ENCODE measurements around the gene SULT6B1. TPM values are rescaled to one million over a fixed set of nuclear protein-coding genes. Genes with fewer than 3 reads are reported as not detected.

SULT6B1 gene
- total RNA-seq, 3 donors from 2014 or later, result not detected

GRCh38 chr2:37167636-37168180 lies 20.8 kb downstream of the SULT6B1 start:
- no peak for TF ChIP-seq CTCF (IDR thresholded peaks at IDR 0.05)
- Histone ChIP-seq H3K9me3 (peaks cover 10% of the 10 kb centered on the region), H3K36me3 (ENCODE audit: low read depth) (no peaks in the 10 kb centered on the region), H3K4me1 (ENCODE audit: low read depth) (no peaks in the 10 kb centered on the region), H3K4me3 (no peak overlapping the region)
- ATAC-seq (peak; percentile 88), DNase-seq (no peak)
- intact Hi-C loops (cut with DNase I, micrococcal nuclease), result no loop called here

DNA sequence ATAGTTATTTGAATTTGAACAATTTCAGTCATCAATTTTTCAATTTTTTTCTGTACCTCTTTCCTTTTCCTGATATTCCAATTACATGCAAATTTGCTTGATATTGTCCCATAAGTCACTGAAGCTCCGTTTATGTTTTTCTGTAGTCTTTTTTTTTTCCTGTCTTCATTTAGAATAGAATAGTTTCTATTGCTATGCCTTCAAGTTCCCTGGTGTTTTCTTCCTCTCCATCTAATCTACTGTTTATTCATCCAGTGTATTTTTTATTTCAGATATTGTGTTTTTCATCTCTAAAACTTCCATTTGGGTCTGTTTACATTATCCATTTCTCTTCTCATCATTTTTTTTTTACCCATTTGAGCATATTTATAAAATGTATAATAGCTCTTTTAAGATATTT lies 23.7 kb downstream of the SULT6B1 start:
- Histone ChIP-seq H3K4me3 (no peak overlapping the region), H3K4me1 (ENCODE audit: low read depth) (no peaks in the 10 kb centered on the region), H3K9me3 (peaks cover 10% of the 10 kb centered on the region), H3K36me3 (ENCODE audit: low read depth) (no peaks in the 10 kb centered on the region)
- intact Hi-C loops (cut with DNase I, micrococcal nuclease), result no loop called here
- no peak for TF ChIP-seq CTCF (IDR thresholded peaks at IDR 0.05)
- no peak for ATAC-seq
- DNase-seq, result no peak

- TF ChIP-seq CTCF (IDR thresholded peaks at IDR 0.05), result no peak
- intact Hi-C loops (cut with DNase I, micrococcal nuclease), result no loop called here
- peak; percentile 96 for ATAC-seq
Observed at GRCh38 chr2:37156857-37157714, 31.4 kb downstream of the SULT6B1 start, which contains the start of gene EIF2AK2. EIF2AK2 (minus strand) TSS chr2:37156980; CDS start chr2:37147806, 9,174 bp downstream.

DNA sequence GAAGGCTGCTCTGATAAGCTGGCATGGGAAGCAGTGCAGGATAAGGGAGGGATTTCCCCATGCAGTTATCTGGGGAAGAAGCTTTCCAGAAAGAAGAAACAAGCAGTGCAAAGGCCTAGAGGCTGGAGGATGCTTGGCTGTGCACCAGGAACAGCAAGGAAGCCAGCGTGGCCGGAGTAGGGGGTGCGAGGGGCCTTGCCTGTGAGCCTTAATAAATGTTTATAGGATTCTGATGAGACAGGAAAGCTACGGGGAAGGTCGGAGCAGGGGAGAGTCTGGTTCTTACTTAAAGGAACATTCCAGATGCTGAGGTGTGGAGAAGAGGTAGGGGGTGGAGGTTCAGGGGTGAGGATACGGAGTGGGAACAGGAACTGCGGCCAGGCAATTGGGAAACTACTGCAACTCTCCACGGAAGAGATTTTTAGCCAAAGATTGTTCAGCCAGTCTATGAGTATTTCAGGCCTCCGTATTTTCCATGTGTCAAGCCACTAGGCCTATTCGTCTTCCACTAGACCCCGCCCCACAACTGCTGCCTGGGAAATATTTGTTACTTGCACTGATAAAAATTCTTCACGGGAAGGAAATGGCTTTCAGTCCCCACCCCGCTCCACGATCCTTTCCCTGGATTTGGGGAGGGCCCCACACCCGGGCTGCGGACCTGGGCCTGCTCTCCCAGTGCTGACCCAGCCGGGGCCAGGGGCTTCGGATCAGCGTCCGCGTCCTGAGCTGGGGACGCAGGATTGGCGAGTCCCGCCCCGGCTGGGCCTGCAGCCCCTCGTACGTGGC lies 32.2 kb downstream of the SULT6B1 start:
- ATAC-seq (peak; percentile 60), DNase-seq (peak; percentile 43 to 66 (median 61))
- intact Hi-C loops (cut with DNase I, micrococcal nuclease), result no loop called here
- H3K4me1 ChIP-seq (ENCODE audit: low read depth), result peaks cover 7% of the 10 kb centered on the region
- no peaks in the 10 kb centered on the region for H3K36me3 ChIP-seq (ENCODE audit: low read depth)
- no peaks in the 10 kb centered on the region for H3K9me3 ChIP-seq
- no peak for TF ChIP-seq CTCF (IDR thresholded peaks at IDR 0.05)
- peak overlapping the region; percentile 95 for H3K4me3 ChIP-seq

More at GRCh38 chr2:37156857-37157714, 31.4 kb downstream of the SULT6B1 start, which contains the start of gene EIF2AK2:
- Histone ChIP-seq H3K9me3 (no peaks in the 10 kb centered on the region), H3K36me3 (ENCODE audit: low read depth) (no peaks in the 10 kb centered on the region), H3K4me1 (ENCODE audit: low read depth) (peaks cover 7% of the 10 kb centered on the region), H3K4me3 (peak within 1 kb of the TSS; percentile 95)
- DNase-seq, result peak; percentile 86 to 91 (median 91)

- no peaks in the 10 kb centered on the region for H3K9me3 ChIP-seq
- peaks cover 14% of the 10 kb centered on the region for H3K4me1 ChIP-seq (ENCODE audit: low read depth)
- TF ChIP-seq CTCF (IDR thresholded peaks at IDR 0.05), result no peak
- no peaks in the 10 kb centered on the region for H3K36me3 ChIP-seq (ENCODE audit: low read depth)
- no peak overlapping the region for H3K4me3 ChIP-seq
- intact Hi-C loops (cut with DNase I, micrococcal nuclease), result no loop called here
- ATAC-seq, result no peak
- DNase-seq, result no peak
Observed at GRCh38 chr2:37154785-37155184, 33.7 kb downstream of the SULT6B1 start.
